Measurements from ENCODE around the gene CASR.

CASR gene

GRCh38 chr3:122239112-122239511 lies 55.6 kb downstream of the CASR start:
- H3K4me3 ChIP-seq (ENCODE audit: extremely low read depth, insufficient read depth, low read length, poor library complexity, severe bottlenecking): no peak overlapping the region
- no peaks in the 10 kb centered on the region for H3K36me3 ChIP-seq (ENCODE audit: control insufficient read depth, insufficient read depth, low read length)
- H3K4me1 ChIP-seq (ENCODE audit: control insufficient read depth, insufficient read depth, low read length, poor library complexity, severe bottlenecking): no peaks in the 10 kb centered on the region
- no peak overlapping the region for H3K27ac ChIP-seq (ENCODE audit: low read depth, low read length, severe bottlenecking)
- H3K9me3 ChIP-seq (ENCODE audit: control insufficient read depth, low read length): no peaks in the 10 kb centered on the region
- WGBS, 2 experiments (ENCODE audit: insufficient coverage in 2 of 2): 83 to 97% methylated on average over 2 of the region's 2 CpGs

- no peaks in the 10 kb centered on the region for H3K9me3 ChIP-seq (ENCODE audit: control insufficient read depth, low read length)
- no peak overlapping the region for H3K4me3 ChIP-seq (ENCODE audit: extremely low read depth, insufficient read depth, low read length, poor library complexity, severe bottlenecking)
- no peak overlapping the region for H3K27ac ChIP-seq (ENCODE audit: low read depth, low read length, severe bottlenecking)
- no peaks in the 10 kb centered on the region for H3K36me3 ChIP-seq (ENCODE audit: control insufficient read depth, insufficient read depth, low read length)
- no peaks in the 10 kb centered on the region for H3K4me1 ChIP-seq (ENCODE audit: control insufficient read depth, insufficient read depth, low read length, poor library complexity, severe bottlenecking)
- WGBS, 2 experiments (ENCODE audit: insufficient coverage in 2 of 2): 83% methylated on average over 1 of the region's 7 CpGs; no CpG with 5 or more reads in 1 of the 2 experiments
Observed at GRCh38 chr3:122245513-122246174, 62.2 kb downstream of the CASR start.

GRCh38 chr3:122246199-122246598 lies 62.7 kb downstream of the CASR start:
- Histone ChIP-seq H3K9me3 (ENCODE audit: control insufficient read depth, low read length) (no peaks in the 10 kb centered on the region), H3K4me3 (ENCODE audit: extremely low read depth, insufficient read depth, low read length, poor library complexity, severe bottlenecking) (no peak overlapping the region), H3K4me1 (ENCODE audit: control insufficient read depth, insufficient read depth, low read length, poor library complexity, severe bottlenecking) (no peaks in the 10 kb centered on the region), H3K36me3 (ENCODE audit: control insufficient read depth, insufficient read depth, low read length) (no peaks in the 10 kb centered on the region), H3K27ac (ENCODE audit: low read depth, low read length, severe bottlenecking) (no peak overlapping the region)
- 50 to 77% methylated on average over 2 of the region's 4 CpGs for WGBS, 2 experiments (ENCODE audit: insufficient coverage in 2 of 2)

- Histone ChIP-seq H3K36me3 (ENCODE audit: control insufficient read depth, insufficient read depth, low read length) (no peaks in the 10 kb centered on the region), H3K4me3 (ENCODE audit: extremely low read depth, insufficient read depth, low read length, poor library complexity, severe bottlenecking) (no peak overlapping the region), H3K4me1 (ENCODE audit: control insufficient read depth, insufficient read depth, low read length, poor library complexity, severe bottlenecking) (no peaks in the 10 kb centered on the region), H3K9me3 (ENCODE audit: control insufficient read depth, low read length) (no peaks in the 10 kb centered on the region), H3K27ac (ENCODE audit: low read depth, low read length, severe bottlenecking) (no peak overlapping the region)
- 77 to 94% methylated on average over 6 to 8 of the region's 8 CpGs for WGBS, 2 experiments (ENCODE audit: insufficient coverage in 2 of 2)
Observed at GRCh38 chr3:122247087-122247824, 63.8 kb downstream of the CASR start.

- Histone ChIP-seq H3K4me3 (ENCODE audit: extremely low read depth, insufficient read depth, low read length, poor library complexity, severe bottlenecking) (no peak overlapping the region), H3K27ac (ENCODE audit: low read depth, low read length, severe bottlenecking) (no peak overlapping the region), H3K9me3 (ENCODE audit: control insufficient read depth, low read length) (no peaks in the 10 kb centered on the region), H3K36me3 (ENCODE audit: control insufficient read depth, insufficient read depth, low read length) (no peaks in the 10 kb centered on the region), H3K4me1 (ENCODE audit: control insufficient read depth, insufficient read depth, low read length, poor library complexity, severe bottlenecking) (no peaks in the 10 kb centered on the region)
- 84 to 93% methylated on average over 4 to 5 of the region's 5 CpGs for WGBS, 2 experiments (ENCODE audit: insufficient coverage in 2 of 2)
Observed at GRCh38 chr3:122247825-122248185, 64.3 kb downstream of the CASR start.

- Histone ChIP-seq H3K9me3 (ENCODE audit: control insufficient read depth, low read length) (no peaks in the 10 kb centered on the region), H3K4me3 (ENCODE audit: extremely low read depth, insufficient read depth, low read length, poor library complexity, severe bottlenecking) (no peak overlapping the region), H3K36me3 (ENCODE audit: control insufficient read depth, insufficient read depth, low read length) (no peaks in the 10 kb centered on the region), H3K4me1 (ENCODE audit: control insufficient read depth, insufficient read depth, low read length, poor library complexity, severe bottlenecking) (no peaks in the 10 kb centered on the region), H3K27ac (ENCODE audit: low read depth, low read length, severe bottlenecking) (no peak overlapping the region)
- WGBS, 2 experiments (ENCODE audit: insufficient coverage in 2 of 2): 53 to 57% methylated on average over 3 of the region's 3 CpGs
Observed at GRCh38 chr3:122251428-122251827, 68.0 kb downstream of the CASR start.

GRCh38 chr3:122253581-122253980 lies 70.1 kb downstream of the CASR start:
- no peaks in the 10 kb centered on the region for H3K4me1 ChIP-seq (ENCODE audit: control insufficient read depth, insufficient read depth, low read length, poor library complexity, severe bottlenecking)
- H3K36me3 ChIP-seq (ENCODE audit: control insufficient read depth, insufficient read depth, low read length): no peaks in the 10 kb centered on the region
- no peak overlapping the region for H3K27ac ChIP-seq (ENCODE audit: low read depth, low read length, severe bottlenecking)
- no CpG with 5 or more reads among the region's 1 CpG for WGBS, 2 experiments (ENCODE audit: insufficient coverage in 2 of 2)
- H3K4me3 ChIP-seq (ENCODE audit: extremely low read depth, insufficient read depth, low read length, poor library complexity, severe bottlenecking): no peak overlapping the region
- no peaks in the 10 kb centered on the region for H3K9me3 ChIP-seq (ENCODE audit: control insufficient read depth, low read length)

- Histone ChIP-seq H3K9me3 (ENCODE audit: control insufficient read depth, low read length) (no peaks in the 10 kb centered on the region), H3K4me1 (ENCODE audit: control insufficient read depth, insufficient read depth, low read length, poor library complexity, severe bottlenecking) (no peaks in the 10 kb centered on the region), H3K27ac (ENCODE audit: low read depth, low read length, severe bottlenecking) (no peak overlapping the region), H3K4me3 (ENCODE audit: extremely low read depth, insufficient read depth, low read length, poor library complexity, severe bottlenecking) (no peak overlapping the region), H3K36me3 (ENCODE audit: control insufficient read depth, insufficient read depth, low read length) (no peaks in the 10 kb centered on the region)
- no CpG with 5 or more reads among the region's 1 CpG for WGBS, 2 experiments (ENCODE audit: insufficient coverage in 2 of 2)
Observed at GRCh38 chr3:122255757-122256439, 72.4 kb downstream of the CASR start.

GRCh38 chr3:122257644-122258364 lies 74.3 kb downstream of the CASR start:
- no peaks in the 10 kb centered on the region for H3K9me3 ChIP-seq (ENCODE audit: control insufficient read depth, low read length)
- H3K4me1 ChIP-seq (ENCODE audit: control insufficient read depth, insufficient read depth, low read length, poor library complexity, severe bottlenecking): no peaks in the 10 kb centered on the region
- H3K4me3 ChIP-seq (ENCODE audit: extremely low read depth, insufficient read depth, low read length, poor library complexity, severe bottlenecking): no peak overlapping the region
- H3K27ac ChIP-seq (ENCODE audit: low read depth, low read length, severe bottlenecking): no peak overlapping the region
- 86 to 100% methylated on average over 1 to 2 of the region's 7 CpGs for WGBS, 2 experiments (ENCODE audit: insufficient coverage in 2 of 2)
- H3K36me3 ChIP-seq (ENCODE audit: control insufficient read depth, insufficient read depth, low read length): no peaks in the 10 kb centered on the region

GRCh38 chr3:122258757-122259371 lies 75.4 kb downstream of the CASR start:
- Histone ChIP-seq H3K36me3 (ENCODE audit: control insufficient read depth, insufficient read depth, low read length) (no peaks in the 10 kb centered on the region), H3K4me1 (ENCODE audit: control insufficient read depth, insufficient read depth, low read length, poor library complexity, severe bottlenecking) (no peaks in the 10 kb centered on the region), H3K9me3 (ENCODE audit: control insufficient read depth, low read length) (no peaks in the 10 kb centered on the region), H3K4me3 (ENCODE audit: extremely low read depth, insufficient read depth, low read length, poor library complexity, severe bottlenecking) (no peak overlapping the region), H3K27ac (ENCODE audit: low read depth, low read length, severe bottlenecking) (no peak overlapping the region)
- WGBS, 2 experiments (ENCODE audit: insufficient coverage in 2 of 2): 5 to 8% methylated on average over 2 to 3 of the region's 7 CpGs
